CD4-positive, alpha-beta T cell treated with Interleukin-1 beta for 1 hour (primary cell): ENCODE data around the gene SLC26A6.

ENCODE experiments used
- DNase-seq, 2 donors: peaks; one replicate each; pipeline ENCODE4 v3.0.0-alpha.2; 2020 to 2022

SLC26A6 gene

DNA sequence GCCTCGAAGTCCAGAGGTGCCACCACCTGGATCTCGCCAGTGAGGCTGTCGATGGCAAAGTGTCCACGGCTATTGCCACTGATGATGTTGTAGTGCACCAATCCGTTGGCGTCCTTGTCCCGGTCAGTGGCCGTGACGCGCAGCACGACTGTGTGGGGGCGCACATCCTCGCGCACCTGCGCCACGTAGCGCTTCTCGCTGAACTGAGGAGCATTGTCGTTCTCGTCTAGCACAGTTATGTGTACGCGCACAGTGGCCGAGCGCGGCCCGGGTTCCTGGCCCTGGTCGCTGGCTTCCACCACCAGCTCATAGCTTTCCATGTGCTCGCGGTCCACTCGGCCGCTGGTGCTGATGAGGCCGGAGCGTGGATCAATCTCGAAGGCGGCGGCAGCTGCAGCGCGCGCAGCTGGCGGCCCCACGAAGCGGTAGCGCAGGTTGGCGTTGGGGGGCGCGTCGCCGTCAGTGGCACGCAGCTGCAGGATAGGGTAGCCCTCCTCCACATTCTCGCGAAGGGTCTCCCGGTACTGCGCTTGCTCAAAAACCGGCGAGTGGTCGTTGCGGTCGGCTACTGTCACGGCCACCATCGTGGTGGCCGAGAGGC is 25.6 kb upstream of the SLC26A6 start:
- no peak for DNase-seq

DNA sequence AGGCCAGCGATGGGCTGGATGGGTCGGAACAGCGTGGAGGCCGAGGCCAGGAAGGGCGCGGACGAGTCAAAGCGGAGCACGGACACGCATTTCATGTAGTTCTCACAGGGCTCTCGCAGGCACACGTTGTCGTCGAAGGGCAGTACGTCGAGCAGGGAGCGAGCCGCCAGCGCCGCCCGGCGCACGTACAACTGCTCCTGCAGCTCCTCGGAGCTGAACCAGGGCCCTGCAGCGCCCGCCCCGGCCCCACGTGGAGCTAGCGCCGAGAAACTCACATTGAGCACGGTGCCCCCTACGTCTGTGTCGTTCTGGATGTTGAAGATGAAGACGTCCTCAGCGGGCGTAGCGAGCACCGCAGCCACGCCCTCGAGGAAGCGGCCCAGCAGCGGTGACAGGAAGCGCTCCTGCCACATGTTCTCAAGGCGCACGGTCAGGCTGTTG is 21.6 kb upstream of the SLC26A6 start:
- peak; percentile 37 to 46 for DNase-seq

DNA sequence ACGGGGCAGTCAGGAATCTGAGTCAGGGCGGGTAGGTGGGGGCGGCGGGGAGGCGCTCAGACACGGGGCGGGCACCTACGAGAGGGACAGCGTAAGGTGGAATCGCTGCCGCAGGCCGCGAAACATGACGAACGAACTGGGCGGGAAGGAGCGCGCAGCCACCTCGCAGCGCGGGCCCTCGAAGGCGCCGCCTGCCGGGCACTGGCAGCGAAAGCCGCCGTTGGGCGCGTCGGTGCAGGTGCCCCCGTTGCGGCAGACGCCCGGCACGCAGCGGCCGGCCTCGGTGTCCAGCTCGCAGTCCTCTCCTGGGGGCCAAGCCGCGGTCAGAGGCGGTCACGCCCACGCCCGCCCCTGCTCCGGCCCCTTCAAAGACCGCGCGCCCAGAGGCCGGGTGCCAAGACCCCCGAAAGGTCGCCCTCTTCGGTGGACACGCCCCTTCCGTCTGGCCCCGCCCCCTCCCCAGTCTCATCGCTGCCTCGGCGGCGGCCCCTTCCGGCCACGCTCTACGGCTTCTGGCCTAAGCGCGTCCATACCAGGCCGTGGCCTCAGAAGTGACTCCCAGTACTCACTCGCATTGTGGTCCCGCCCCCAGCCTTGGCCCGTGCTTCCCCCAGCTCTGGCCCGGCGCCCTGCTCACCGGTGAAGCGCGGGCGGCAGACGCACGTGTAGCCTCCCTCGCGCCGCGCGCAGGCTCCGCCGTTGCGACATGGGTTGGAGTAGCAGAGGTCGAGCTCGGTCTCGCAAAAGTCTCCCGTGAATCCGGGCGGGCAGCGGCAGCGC is 21.0 kb upstream of the SLC26A6 start:
- peak; percentile 86 to 88 for DNase-seq

DNA sequence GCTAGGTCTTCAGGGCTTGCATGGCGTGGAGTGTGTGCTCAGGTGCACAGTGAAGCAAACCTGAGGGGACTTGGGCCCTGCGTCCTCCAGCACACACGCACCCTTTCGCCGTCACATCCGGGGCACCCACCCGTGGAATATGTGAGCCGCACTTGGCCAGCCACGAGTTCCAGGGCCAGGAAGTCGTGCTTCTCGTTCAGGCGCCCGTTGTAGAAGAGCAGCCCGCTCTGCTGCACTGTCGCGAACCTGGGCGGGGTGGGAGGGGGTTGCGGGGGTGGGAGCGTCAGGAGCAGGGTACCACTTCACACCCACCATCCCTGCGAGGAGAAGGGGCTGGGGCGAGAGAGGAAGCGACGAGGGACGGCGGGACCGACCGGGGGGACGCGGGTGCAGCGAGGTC is 20.3 kb upstream of the SLC26A6 start:
- DNase-seq: peak; percentile 51 to 62

DNA sequence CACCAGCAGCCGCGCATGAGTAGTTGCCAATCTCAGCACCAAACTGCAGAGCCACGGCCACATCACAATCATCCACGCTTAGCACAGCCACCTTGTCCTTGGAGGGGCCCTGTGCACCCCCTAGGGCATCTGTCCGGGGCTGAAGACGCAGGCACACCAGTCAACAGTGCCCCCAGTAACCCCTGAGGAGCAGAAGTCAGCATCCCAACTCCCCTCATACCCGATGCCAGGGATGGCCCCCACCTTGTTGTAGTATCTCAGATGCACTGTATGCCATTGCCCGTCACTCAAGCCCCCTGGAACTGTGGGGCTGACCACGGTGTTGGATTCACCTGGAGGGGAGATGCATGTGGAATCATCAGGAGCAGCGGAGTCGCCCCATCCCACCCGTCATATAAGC is 19.8 kb upstream of the SLC26A6 start:
- no peak for DNase-seq

DNA sequence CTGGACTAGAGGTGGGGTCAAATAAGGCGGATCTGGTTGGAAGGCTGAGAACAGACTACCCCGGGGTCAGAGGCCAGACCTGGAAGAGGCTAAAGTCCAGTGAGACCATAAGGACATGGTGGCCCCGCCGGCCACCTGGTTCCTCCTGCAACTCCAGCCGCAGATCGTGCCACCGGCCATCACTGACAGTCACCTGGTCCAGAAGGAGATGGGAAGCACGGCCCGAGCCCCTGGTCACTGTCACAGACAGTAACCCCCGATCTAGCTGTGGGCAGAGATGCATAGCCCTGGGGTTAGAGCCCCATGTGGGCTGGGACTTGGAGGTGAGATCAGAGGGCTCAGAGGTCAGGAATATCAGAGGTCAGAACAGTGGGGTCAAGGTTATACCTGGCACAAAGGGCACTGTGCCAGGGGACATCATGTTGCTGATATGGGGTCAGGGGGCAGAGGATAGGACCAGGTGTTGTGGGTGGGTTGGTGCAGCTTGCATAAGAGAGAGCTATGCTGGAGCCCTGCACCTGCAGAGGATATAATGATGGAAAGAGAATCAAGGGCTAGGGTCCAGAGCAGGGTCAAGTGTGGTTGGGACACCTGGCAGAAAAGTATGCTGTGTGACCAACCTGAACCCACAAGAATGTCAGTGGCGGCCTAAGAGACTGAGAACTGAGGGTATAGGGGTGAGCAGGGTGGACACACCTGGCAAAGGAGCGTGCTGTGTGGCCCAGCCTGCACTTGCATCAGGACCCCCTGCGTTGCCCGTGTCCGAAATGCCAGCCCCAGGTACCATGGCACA is 17.9 kb upstream of the SLC26A6 start:
- DNase-seq: no peak

DNA sequence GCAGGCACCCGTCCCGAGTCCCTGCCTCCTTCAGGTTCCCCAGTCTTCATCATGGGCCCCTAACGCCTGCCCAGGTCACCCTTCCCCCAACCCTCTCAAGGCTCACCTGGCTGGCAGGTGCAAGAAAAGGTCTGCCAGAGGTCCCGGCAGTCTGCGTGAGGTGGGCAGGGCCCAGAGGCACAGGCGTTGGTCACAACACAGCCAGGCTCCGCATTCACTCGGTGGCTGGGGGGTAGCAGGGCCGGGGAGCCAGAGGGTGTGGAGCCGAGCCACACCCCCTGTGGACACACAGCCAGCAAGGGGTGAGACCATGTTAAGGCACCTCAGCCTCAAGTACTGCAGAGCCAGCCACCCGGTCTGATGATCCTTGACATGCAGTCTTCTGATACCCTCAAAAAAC is 16.5 kb upstream of the SLC26A6 start:
- DNase-seq: no peak

DNA sequence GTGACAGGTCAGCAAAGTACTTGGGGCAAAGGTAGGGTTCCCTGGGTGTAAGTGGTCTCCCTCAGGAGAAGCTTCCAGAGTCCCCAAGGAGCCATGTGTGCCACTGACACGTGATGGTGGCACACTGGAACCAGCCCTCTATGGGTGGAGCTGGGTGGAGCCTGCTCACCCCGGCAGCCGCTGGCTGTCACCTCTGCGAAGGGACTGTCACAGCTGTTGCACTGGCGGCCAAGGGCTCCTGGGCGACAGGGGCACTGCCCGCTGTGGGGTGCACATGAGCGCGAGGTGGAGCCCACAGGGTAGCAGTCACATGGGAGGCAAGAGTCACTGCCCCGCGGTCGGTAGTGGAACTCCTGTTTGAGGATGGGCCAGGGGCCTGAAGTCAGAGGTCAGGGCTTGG is 15.5 kb upstream of the SLC26A6 start:
- DNase-seq: no peak

DNA sequence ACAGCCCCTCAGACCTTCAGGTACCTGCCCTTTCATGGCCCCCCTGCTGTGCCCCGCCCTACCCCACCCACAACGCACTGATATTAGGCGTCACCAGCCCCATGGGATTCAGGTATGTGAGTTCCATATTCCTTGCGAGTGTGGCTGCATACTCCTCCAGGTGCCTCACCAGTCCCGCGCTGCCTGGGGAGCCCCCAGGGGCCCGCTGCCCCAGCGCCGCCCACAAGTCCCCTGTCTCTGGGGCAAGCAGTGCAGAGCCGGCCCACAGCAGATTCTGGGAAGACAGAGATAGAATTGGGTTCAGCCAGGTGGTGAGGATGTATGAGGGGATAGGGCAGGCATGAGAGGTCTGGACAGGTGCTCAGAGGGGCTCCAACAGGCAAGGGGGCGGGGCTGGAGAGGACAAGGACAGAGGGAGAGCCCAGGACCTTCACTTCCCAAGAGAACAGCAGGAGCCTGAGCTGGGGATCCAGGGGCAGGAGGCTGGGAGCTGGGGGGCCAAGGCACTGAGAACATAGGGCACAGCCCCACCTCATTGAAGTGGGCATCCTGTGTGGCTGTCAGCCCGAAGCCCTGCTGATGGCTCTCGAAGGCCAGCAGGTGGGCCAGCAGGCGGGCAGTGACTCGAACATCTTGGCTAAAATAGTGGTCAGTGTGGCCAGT is 13.1 kb upstream of the SLC26A6 start:
- no peak for DNase-seq

DNA sequence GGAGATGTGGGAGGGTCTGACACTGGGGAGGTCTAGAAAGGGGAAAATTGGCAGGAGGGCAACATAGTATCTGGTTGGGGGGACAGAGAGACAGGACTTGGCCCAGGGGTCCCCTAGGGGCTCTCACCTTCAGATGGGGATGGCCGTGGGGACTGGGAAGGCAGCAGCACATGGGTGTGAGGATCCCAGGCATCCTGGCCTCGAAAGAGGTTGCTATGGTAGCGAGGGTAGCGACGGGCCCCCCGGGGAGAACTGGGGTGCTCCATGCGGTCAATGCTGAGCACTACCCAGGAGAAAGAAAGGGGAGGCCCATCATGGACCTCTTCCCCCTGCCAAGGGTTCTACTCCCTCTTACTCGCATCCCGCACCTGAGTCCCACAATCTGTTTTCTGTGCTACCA is 12.5 kb upstream of the SLC26A6 start:
- DNase-seq: no peak

DNA sequence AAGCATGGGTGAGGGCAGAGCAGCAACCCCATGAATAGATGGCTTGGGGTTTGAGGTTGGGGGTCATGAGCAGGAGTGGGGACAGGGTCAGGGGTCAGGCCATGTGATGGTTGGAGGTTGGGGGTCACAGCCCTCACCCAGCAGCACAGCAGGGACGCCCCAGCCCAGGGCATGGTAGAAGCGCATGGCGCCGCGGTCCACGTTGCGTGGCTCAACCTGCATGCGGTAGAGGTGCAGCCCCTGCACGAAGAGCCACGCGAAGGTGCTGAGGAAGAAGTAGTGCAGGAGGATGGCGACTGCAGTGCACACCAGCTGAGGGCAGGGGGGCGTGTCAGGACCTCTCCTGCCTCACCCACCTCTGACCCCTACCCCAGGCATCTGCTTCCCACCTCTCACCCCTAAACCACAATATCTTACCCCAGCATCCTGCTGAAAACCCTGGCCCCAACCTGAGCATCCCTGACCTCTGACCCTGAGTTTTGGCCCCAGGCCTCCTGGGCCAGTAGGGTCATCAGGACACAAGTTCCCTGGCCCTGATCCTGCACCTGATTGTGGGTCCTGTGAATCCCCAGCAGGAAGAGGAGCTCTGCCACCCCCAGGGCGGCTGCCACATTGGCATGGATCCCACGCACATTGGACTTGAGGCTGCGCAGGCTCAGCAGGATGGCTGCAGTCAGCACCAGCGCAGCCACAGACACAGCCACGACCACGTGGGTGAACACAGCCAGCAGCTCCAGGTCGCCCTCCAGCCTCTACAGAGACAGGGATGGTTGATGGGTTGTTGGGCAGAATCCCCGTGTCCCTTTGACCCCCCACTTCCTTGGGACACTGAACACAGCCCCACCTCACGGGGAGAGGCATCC is 9.9 kb upstream of the SLC26A6 start:
- no peak for DNase-seq

DNA sequence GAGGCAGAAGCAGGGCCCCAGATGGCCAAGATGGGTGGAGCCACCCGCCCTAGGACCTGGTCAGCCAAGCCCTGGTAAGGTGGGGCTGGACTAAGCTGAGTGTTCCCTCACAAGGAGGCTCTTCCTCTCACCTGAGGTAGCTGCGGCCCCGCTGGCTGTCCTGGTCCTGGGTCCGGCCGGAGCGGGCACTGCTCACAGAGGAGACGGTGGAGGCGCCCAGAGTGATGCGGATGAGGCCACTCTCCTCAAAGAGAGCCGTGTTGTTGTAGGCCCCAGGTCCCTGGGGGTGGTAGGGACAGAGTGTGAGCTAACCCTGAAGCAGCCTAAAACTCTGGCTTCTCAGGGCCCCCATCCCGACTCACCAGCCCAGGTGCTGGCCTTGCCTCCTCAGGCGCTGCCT is 7.3 kb upstream of the SLC26A6 start:
- no peak for DNase-seq

DNA sequence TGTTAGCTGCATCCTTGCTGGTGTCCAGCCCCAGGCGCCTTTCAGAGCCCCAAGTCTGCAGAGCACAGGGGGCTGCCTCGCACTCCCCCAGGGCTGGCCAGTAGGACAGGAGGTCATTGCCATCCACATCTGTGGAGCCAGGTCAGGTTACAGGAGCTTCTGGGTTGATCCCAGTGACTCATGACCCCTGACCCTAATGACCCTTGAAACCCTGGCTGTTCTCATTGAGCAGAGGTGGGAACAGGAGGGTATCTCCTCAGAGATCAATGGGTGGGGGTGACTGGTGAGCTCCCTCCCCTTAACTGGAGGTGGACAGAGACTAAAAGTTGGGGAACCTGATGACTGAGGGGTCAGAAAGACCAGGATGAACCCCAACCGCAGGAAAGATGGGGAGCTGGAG is 6.1 kb upstream of the SLC26A6 start:
- DNase-seq: no peak

DNA sequence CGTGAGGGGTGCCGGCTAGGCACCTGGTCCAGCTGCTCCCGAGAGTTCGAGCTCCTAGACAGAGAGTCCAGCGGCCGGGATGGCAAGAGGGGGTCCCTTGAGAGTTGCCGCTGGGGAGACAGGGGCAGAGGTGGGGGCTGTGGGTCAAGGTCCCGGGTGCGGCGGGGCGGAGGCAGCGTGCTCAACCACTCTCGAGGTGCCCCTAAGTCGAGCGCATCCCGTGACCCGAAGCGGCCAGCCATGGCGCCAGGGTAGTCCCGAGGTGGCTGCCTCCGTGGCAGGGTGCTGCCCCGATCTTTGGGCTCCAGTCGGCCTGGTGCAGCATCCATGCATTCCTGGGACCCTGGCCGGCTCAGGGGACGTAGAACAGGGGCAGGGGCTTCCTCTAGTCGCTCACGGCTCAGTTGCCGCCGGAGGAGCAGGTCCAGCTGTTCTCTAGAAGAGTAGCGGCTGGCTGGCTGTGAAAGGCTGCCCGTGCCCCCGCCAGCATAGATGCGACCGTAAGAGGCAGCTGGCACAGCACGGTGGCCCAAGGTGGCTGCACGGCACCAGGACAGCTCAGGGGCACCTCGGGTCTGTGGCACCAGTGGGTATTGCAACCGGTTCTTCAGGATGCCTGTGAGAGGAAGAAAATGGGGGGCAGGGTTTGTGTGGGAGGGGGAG is 4.8 kb upstream of the SLC26A6 start:
- no peak for DNase-seq

DNA sequence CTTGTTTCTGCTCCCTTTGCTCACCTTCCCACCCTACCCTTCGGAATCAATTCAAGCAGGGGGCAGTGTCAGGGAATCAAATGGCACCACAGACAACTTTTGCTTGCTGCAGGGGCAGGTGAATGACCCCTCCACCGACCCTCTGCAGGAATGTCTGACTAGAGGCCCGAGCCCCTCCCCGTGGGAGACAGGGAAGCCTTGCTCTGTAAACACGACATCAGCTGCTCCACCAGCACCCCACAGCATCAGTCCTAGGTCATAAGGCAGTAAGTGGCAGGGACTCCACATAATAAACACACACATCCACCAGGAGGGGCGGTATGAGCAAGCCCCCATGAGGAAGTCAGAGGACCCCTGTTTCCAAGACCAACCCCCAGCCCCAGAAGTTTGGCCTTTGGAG is 2.0 kb upstream of the SLC26A6 start:
- DNase-seq: no peak

DNA sequence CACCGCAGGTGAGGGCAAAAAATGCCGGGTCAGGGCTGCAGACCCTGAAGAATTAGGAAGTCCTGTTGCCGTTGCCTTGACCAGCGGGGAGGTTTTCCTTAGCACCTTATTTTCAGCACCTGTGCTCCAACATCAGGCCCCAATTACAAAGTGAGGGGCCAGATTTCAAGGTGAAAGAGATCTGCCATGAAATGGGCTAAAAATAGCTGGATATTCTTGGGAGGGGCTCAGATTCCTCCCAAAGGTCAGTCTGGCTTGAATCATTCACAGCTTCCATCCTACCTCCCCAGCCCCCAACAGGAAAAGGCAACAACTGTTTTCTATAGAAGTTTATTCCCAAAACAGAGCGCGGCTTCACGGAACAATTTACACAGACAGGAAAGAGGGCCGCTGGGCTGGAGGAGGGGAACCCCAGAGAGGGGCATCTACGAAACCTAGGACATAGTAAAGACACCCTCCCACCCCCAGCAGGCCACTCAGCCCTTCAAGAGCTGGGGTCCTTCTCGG is 941 bp upstream of the SLC26A6 start:
- DNase-seq: no peak

DNA sequence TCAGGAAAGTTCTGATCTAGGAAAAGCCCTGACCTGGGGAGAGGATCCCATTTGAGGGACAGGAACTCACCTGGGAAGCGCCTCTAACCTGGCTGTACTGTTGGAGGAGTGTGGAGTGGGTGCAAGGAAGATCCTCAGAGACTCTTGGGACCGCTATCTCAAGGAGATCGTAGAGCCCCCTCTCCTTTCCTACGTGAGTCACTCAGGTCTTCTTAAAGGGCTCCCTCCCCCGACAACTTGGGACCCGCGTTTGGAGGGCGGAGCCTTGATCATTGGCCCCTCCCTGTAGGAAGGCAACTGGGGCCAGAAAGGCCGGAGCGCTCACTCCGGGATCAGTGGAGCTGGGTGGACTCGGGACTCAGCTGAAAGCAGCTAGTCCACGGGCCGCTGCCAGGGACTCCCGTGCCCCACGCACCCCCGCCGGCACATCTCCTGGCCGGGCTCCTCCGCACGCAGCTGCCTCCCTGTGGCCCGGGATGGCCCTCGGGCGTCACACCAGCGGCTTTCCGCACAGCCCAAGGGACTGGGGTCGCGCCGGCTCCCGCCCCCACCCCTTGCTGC is 520 bp downstream of the SLC26A6 start:
- peak; percentile 18 to 33 for DNase-seq

DNA sequence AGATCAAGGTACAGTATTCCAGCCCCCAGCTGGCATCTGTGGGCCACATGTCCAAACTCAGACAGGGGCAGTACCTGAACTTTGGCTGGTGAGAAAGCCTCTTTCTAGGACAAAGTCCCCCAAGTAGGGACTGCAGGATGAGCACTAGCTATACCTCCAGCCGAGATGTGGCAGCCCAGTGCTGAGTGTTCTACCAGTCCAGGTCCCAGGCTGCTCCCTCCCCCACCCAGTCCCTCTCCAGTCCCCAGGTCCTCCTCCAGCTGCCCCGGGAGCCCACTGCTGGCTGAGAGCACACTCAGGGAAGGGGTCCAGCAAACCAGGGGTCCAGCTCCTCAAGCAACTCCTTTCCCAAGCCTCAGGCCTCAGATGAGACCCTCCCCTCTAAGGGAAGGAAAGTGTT is 1.5 kb downstream of the SLC26A6 start:
- DNase-seq: no peak

DNA sequence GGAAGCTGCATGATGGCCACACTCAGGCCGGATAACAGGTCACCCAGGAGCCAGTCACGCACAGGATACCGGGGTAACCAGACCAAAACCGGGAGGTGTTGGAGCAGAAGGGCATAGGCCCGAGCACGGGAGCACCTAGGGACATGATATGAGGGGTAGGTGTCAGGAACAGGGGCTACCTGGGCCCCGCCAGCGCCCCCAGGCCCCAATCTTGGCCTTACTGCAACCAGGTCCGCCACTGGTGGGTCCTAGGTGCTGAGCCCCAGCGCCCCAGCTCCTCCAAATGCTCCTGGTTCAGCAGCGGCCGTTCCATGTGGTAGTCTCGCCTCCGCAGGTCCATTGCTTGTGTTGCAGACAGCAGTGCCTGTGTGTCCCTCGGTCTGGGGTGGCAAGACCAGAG is 2.0 kb downstream of the SLC26A6 start:
- no peak for DNase-seq

DNA sequence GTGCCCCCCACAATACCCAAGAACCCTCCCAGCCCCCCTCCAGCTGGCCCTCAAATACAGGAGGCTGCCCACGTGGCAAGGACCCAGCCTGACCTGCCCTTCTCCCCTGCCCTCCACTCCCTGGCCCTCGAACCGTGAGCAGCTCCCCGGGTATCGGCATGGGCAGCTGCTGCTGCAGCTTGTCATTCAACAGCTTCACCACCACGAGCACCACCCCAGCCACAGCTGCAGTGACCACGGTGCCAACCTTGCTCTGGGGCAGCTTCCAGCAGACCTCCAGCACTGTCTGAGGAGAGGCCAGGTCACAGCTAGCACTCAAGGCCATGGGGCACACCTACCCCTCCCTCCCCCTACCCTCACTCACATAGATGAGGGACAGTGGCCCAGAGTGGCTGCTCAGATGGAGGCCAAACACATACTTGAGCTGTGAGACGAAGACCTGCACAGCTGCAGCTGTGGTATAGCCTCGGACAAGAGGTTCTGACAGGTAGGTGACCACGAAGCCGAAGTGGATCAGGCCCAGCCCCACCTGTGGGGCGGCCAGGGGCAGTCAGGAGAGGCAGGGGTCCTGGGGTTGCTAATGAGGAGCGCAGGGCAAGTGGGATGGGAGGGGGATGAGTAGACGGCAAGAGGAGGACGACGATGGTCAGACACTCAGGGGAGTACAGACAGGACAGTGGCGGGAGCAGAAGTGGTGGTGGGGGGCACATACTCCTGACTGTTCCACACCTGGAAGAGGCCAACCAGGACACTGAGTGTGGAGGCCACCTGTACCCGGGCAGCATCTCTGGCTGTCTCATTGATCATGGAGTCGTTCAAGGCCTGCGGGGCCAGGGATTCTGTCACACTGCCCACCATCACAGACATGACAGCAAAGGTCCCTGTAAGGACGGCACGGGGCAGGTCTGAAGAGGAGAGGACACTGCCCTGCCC is 3.5 kb downstream of the SLC26A6 start:
- DNase-seq: no peak
